OCI-LY7 (cell line): Measurements from ENCODE around the gene PDIA6. TPM values are rescaled to one million over a fixed set of nuclear protein-coding genes. Genes with fewer than 3 reads are reported as not detected.
A peak's percentile ranks its signal among the peaks of the same experiment; 100 is the strongest.

Experiments used
- Bru-seq: library from RNA; stranded (reverse); fragments of 400-500 nt; gene quantifications from one replicate; lab custom pipeline; 2021; lab: Mats Ljungman, UMichigan
- BruChase-seq, 2 experiments: library from RNA; stranded (reverse); fragments of 400-500 nt; gene quantifications; one replicate each; lab custom pipeline; 2021; lab: Mats Ljungman, UMichigan
- BruUV-seq: library from RNA; stranded (reverse); fragments of 400-500 nt; replicated peaks from 2 replicates; lab custom pipeline; 2021; lab: Mats Ljungman, UMichigan
- CTCF ChIA-PET: fragments of 300-600 bp; sonication (Branson Sonifier 250); formaldehyde crosslinking; loops from one replicate; lab custom pipeline; 2022; ENCODE audit warnings: antibody characterized with exemption; ENCODE audit not compliant: unreplicated experiment; lab: Charles Lee
- POLR2A ChIA-PET: fragments of 300-600 bp; sonication (Branson Sonifier 250); formaldehyde crosslinking; loops from one replicate; lab custom pipeline; 2022; ENCODE audit warnings: antibody characterized with exemption; lab: Charles Lee
- DNase-seq: peaks from one replicate; pipeline ENCODE4 v3.0.0-alpha.2; 2015; ENCODE audit warnings: low spot score
- H2AFZ ChIP-seq: fragments of 200-600 bp; sonication (generic), shearing (Covaris generic); 2 replicates; pipeline ENCODE4 v1.6.1; 2014; ENCODE audit warnings: mild to moderate bottlenecking, antibody characterized with exemption, low read length, moderate library complexity
- H3K27ac ChIP-seq: fragments of 200-600 bp; sonication (generic); 2 replicates; pipeline ENCODE4 v1.5.1; 2014; ENCODE audit warnings: mixed run types, low read depth, mild to moderate bottlenecking, moderate library complexity, low read length, inconsistent platforms; ENCODE audit not compliant: poor library complexity, severe bottlenecking
- H3K36me3 ChIP-seq: fragments of 200-600 bp; sonication (generic); 2 replicates; pipeline ENCODE4 v1.6.1; 2014; ENCODE audit warnings: mild to moderate bottlenecking, antibody characterized with exemption, low read length, moderate library complexity, mixed read lengths; ENCODE audit not compliant: insufficient read depth
- H3K4me1 ChIP-seq: fragments of 200-600 bp; sonication (generic); 2 replicates; pipeline ENCODE4 v1.5.1; 2014; ENCODE audit warnings: mild to moderate bottlenecking, low read length; ENCODE audit not compliant: insufficient read depth, poor library complexity, severe bottlenecking
- H3K4me2 ChIP-seq: fragments of 200-600 bp; sonication (generic); 2 replicates; pipeline ENCODE4 v1.6.1; 2014; ENCODE audit warnings: mild to moderate bottlenecking, low read length
- H3K4me3 ChIP-seq: fragments of 200-600 bp; sonication (generic); 2 replicates; pipeline ENCODE4 v1.5.1; 2014; ENCODE audit warnings: mild to moderate bottlenecking, low read depth, low read length; ENCODE audit not compliant: poor library complexity, severe bottlenecking
- H3K79me2 ChIP-seq: fragments of 200-600 bp; sonication (generic); 2 replicates; pipeline ENCODE4 v1.6.1; 2016; ENCODE audit warnings: low read depth, mild to moderate bottlenecking, low read length, moderate library complexity, mixed read lengths; ENCODE audit not compliant: insufficient read depth
- H3K9me2 ChIP-seq: fragments of 200-600 bp; sonication (generic); 2 replicates; pipeline ENCODE4 v1.6.1; 2016; ENCODE audit warnings: mild to moderate bottlenecking, low read length, mixed read lengths; ENCODE audit not compliant: insufficient read depth
- H3K9me3 ChIP-seq: fragments of 200-600 bp; sonication (generic); 2 replicates; pipeline ENCODE4 v1.6.1; 2014; ENCODE audit warnings: mild to moderate bottlenecking, mixed run types, low read length, mixed read lengths
- H4K20me1 ChIP-seq: fragments of 200-600 bp; sonication (generic); 2 replicates; pipeline ENCODE4 v1.6.1; 2014; ENCODE audit warnings: mild to moderate bottlenecking, antibody characterized with exemption, low read length, moderate library complexity, mixed read lengths; ENCODE audit not compliant: insufficient read depth
- EZH2phosphoT487 ChIP-seq: fragments of 200-600 bp; sonication (generic); IDR thresholded peaks from 2 replicates; pipeline ENCODE4 v1.6.1; 2018; ENCODE audit warnings: low read depth, borderline replicate concordance, mild to moderate bottlenecking, mixed run types, antibody characterized with exemption, low read length, moderate library complexity, mixed read lengths
- intact Hi-C: fragments of 100-400 bp; cut with micrococcal nuclease; formaldehyde crosslinking; loops from one replicate; pipeline ENCODE4 v1.10.0; 2022; ENCODE audit not compliant: unreplicated experiment
- long read RNA-seq: library from polyadenylated mRNA; stranded (forward); transcript quantifications from one replicate; pipeline ENCODE4 v2.0.0, GENCODE V29; 2022
- total RNA-seq, 2 experiments: library from RNA; depleted of rRNA in 1 of 2; stranded (reverse); fragments of >200 nt in 1 of 2; shearing (Covaris generic) in 1 of 2; gene quantifications; 2 replicates each; pipeline ENCODE4 v1.2.3, GENCODE V29; 2014 to 2022
- TF ChIP-seq, protein P1 (sequence below): fragments of 200-600 bp; sonication (generic); conservative IDR thresholded peaks from 2 replicates; pipeline ENCODE4 v1.5.1; 2014; ENCODE audit warnings: mild to moderate bottlenecking, antibody characterized with exemption, low read length, moderate library complexity, mixed read lengths

Gene PDIA6
- total RNA-seq (2014; rRNA removed; shearing (Covaris generic)) (171 and 192 TPM in 2 replicates), total RNA-seq (2022) (132 and 150 TPM in 2 replicates), Bru-seq, nascent RNA (percentile 82 among the genes with signal in this experiment), BruChase-seq, experiment 1, labeled RNA remaining after a 6-hour chase (percentile 91 among the genes with signal in this experiment), BruChase-seq, experiment 2, labeled RNA remaining after a 2-hour chase (percentile 83 among the genes with signal in this experiment)
- long read RNA-seq, transcript PDIA6-201 (13 exons, 2,338 nt) = major isoform, 921 of 977 reads
- long read RNA-seq, partial matches to known transcripts = 28 of 977 reads
- long read RNA-seq, other reads (novel, unspliced or antisense) = 28 of 977 reads

DNA sequence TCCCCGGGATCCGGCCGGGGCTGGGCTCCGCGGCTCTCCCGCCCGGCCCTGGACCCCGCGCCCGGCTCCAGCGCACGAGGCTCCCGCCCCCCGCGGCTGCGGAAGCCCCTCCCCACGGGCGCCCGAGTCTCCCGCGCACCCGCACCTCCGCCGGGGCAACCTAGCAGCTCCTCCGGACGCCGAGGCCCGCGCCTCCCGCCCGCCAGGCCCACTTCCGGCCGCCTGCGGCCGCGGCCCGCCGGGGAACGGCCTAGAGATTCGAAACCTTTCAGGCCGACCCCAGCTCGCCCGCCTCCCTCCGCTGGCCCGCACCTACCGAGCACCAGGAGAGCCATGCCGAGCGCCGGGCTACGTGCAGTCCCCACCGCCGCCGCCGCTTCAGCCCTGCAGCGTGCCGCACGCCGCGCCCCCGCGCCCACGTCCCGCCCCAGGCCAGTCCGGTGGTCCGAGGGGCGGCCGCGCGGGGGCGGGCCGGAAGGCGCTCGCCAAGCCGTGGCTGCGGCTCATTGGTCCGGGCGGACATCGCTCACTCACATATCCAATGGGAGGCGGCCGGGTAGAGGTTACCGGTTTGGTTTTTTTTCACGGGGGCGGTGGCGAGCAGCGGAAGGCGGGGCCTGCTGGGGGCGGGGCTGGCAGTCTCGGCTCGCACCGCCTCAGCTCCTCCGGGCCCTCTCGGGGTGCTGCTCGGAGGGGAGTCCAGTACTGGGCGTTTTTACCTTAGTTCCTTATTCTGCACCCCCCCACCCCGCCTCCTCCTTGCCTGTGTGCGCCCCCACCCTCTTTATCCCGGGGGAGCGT, at the start of gene PDIA6:
Gene PDIA6 (minus strand): TSS at position 424 of the 801 bp plus-strand sequence. CDS start 89 bp downstream, at position 335.
- TF ChIP-seq, protein P1, sequence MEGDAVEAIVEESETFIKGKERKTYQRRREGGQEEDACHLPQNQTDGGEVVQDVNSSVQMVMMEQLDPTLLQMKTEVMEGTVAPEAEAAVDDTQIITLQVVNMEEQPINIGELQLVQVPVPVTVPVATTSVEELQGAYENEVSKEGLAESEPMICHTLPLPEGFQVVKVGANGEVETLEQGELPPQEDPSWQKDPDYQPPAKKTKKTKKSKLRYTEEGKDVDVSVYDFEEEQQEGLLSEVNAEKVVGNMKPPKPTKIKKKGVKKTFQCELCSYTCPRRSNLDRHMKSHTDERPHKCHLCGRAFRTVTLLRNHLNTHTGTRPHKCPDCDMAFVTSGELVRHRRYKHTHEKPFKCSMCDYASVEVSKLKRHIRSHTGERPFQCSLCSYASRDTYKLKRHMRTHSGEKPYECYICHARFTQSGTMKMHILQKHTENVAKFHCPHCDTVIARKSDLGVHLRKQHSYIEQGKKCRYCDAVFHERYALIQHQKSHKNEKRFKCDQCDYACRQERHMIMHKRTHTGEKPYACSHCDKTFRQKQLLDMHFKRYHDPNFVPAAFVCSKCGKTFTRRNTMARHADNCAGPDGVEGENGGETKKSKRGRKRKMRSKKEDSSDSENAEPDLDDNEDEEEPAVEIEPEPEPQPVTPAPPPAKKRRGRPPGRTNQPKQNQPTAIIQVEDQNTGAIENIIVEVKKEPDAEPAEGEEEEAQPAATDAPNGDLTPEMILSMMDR = no peak
- no peak for TF ChIP-seq EZH2phosphoT487
- POLR2A ChIA-PET = interaction anchor here (1.3 kb wide), 2 partner anchors 8 to 11 kb away, joined by 4 to 7 read pairs; no protein-coding TSS in a partner anchor
- H3K27ac ChIP-seq = peak within 1 kb of the TSS; percentile 70

GRCh38 chr2:10862330-10862729, 49.7 kb upstream of the PDIA6 start:
- Histone ChIP-seq H3K9me3 (no peaks in the 10 kb centered on the region), H3K27ac (no peak overlapping the region), H3K36me3 (no peaks in the 10 kb centered on the region), H2AFZ (no peak overlapping the region), H3K79me2 (no peaks in the 10 kb centered on the region), H3K4me2 (no peak overlapping the region), H4K20me1 (no peaks in the 10 kb centered on the region), H3K9me2 (no peaks in the 10 kb centered on the region), H3K4me1 (no peaks in the 10 kb centered on the region), H3K4me3 (no peak overlapping the region)
- intact Hi-C loops = no loop called here
- ChIA-PET POLR2A (interaction anchor here (1.0 kb wide), 2 partner anchors 10 to 13 kb away, joined by 3 to 5 read pairs; no protein-coding TSS in a partner anchor), CTCF (no interaction called here)
- DNase-seq = no peak
- no TSS peak for BruUV-seq
- no peak for TF ChIP-seq EZH2phosphoT487
- TF ChIP-seq, protein P1 = no peak

More for the DNA sequence above, at the start of gene PDIA6:
- Histone ChIP-seq H3K4me3 (peak within 1 kb of the TSS; percentile 79), H3K79me2 (peaks cover 48% of the 10 kb centered on the region), H3K9me2 (no peaks in the 10 kb centered on the region), H4K20me1 (peaks cover 35% of the 10 kb centered on the region), H2AFZ (peak within 1 kb of the TSS; percentile 75), H3K36me3 (peaks cover 37% of the 10 kb centered on the region), H3K4me1 (peaks cover 46% of the 10 kb centered on the region), H3K4me2 (peak within 1 kb of the TSS; percentile 91), H3K9me3 (no peaks in the 10 kb centered on the region)
- intact Hi-C loops = loop anchor here (2.0 to 5.0 kb wide), 4 partner anchors 124 to 935 kb away; partner anchors contain the start of genes LPIN1, NOL10, ODC1 and ROCK2
- peak; percentile 97 for DNase-seq
- BruUV-seq = no TSS peak
- CTCF ChIA-PET = no interaction called here
